Inferior parietal cortex (tissue), 1 donor: Measurements from ENCODE around the gene PEPD.
"Not testable (repeated sequence)": the region's sequence is repeated elsewhere in the genome, so short reads cannot be mapped to it uniquely, and the experiment has no call there.

Experiments
- DNase-seq: peaks from one replicate; pipeline ENCODE4 v3.0.0-alpha.2; 2016; ENCODE audit errors: extremely low spot score

The PEPD gene

DNA sequence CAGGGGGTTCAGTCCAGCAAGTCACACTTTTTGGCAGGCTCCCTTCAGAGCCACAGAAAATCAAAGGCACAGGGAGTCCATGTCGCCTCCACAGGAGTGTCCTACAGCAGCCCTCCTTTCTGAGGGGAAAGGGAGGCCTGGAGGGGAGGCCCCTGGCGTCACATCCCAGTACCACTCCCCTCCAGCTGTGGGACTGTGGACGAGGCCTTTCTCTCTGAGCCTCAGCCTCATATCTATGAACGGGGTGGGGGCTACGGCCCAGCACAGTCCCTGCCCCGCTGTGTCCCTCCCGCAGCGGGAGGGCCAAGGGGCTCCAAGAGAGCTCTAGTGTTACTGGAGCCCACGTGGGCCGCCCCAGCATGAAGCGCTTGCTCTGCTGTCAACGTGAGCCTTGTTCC, 23.8 kb downstream of the PEPD start:
- DNase-seq, result no peak

DNA sequence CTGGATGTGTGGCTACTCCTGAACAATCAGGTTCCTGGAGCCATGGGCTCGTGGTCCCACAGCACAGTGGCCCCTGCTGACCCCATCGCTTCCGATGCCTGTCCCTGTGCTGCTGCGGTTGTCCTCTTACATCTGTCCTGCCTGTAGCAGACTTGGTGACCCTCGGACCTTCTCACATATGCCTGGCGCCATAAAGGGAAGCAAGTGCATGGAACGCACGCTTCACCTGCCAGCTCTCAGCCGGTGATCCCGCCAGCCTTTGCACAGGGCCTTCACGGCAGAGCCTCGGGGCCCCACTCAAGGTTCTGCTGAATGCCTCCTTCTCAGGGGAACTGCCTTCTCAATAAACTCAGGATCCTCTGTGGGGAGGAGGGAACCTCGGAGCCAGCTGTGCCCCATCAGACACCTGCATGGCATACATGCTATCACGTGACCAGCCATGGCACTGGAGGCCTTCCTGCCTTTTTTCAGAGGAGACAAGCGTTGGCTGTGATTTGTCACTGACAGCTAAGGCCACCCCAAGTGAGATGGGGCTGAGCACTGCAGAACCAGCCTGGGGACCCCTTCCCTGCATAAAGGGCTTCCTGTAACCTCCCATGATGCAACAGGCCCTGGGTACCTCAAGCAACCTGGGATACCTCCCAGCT, 24.3 kb downstream of the PEPD start:
- DNase-seq, result no peak

DNA sequence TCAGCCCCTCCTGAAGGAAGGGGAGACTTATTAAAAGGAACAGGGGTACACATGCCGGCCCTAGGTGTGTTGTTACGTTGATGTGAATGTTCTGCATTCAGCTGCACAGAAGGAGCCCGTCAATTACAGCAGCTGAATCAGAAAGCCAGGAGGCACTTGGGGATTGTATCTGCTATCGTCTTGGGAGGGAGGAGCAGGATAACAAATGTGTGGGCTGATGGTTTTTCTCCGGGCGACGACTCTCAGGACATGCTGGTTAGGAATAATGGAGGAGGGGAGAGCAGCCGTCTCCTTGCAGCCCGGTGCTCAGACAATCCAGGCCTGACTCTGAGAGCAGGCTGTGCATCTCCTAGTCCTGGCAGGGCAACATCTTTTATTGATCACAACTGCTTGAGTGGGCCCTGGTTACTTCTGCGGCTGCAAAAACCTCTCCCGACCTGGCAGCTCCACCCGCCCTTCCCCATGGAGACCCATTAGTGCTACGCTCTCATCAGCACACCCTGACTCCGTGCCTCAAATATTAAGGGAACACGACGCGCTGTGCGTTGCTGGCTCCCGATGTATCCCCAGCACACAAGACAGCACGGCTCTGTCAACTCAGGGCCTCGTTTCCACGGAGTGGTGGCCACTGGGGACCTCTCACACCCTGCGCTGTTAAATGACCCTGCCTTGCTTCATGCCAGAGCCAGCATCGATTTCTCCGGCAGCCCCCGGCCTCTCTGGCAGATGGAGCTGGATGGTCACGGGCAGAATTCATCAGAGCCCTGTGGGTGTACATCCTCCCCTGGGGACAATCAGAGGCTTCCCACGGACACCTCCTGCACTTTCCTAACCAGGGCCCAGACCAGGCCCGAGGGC, 25.3 kb downstream of the PEPD start:
- no peak for DNase-seq

DNA sequence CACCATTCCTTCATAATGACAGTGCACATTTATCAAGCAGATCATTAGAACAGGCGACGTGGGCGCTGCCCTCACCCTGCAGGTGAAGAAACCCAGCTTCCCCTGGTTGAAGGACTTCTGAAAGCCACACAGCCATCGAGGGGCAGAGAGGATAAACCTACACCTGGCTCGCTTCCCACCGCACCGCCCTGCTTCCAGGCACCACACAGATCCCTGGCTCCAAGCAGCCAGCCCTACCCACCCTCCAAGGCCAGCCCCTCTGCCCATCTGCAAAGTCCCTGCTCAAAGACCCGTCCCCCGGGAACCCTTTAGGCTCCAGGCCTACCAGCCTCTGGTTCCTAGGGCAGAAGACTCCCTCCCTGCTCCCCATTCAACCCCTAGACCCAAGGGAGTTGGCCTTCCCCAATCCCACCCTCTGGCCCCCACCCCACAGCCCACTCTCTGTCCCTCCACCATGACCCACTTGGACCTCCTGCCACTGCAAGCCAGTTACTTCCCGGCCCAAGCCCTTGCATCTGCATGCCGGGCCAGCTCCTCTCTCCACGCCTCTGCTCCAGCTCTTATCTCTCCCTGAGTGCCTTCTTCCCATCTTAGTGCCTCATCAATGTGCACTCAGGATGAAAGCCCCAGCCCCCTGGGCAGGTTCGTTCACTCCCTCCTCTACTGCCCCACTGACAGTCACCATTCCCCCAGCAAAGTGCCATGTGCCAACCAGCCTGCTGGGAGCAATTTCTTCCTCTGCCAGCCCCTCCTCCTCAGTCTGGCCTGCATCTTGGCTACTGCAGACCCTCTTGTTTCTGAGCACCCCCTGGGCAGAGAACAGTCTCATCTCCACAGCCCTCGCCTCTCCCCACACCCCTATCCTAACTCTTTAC, 28.0 kb downstream of the PEPD start:
- no peak for DNase-seq

DNA sequence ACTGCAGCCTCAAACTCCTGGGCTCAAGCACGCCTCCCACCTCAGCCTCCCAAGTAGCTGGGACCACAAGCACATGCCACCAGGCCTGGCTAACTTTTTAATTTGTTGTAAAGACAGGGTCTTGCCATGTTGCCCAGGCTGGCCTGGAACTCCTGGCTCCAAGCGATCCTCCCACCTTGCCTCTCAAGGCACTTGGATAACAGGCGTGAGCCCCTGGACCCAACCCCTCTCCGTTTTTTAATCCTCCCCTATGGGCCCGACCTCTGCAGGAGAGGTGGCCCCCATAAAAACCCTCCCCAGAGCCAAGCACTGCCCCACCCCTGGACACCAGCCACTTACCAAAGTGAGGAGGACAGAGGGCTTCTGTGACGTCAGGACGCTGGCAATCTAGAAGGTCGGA, 28.6 kb downstream of the PEPD start:
- no peak for DNase-seq

DNA sequence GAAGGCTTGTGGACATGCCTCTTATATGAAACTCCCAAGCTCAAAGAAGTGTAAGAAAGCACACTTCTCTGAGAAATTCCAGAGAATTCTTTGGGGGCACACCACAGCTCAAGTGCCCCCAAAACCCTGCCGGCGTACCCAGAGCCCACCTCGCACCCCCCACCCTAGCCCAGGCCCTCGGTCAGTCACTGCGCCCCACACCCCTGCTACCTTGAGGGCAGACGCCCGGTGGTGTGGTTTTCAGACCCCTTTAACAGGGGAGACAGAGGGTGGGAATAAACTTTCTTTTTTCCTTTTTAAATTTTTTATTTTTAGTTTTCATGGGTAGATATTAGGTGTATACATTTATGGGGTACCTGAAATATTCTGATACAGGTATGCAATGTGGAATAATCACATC, 29.5 kb downstream of the PEPD start:
- DNase-seq, result no peak

DNA sequence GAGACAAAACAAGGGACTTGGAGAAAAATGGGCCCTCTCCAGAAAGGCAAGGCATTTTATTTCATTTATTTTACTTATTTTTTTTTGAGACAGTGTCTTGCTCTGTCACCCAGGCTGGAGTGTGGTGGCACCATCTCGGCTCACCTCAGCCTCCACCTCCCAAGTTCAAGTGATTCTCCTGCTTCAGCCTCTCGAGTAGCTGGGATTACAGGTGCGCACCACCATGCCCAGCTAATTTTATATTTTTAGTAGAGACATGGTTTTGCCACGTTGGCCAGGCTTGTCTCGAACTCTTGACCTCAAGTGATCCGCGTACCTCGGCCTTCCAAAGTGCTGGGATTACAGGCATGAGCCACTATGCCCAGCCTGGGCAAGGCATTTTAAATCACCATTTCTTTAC, 31.0 kb downstream of the PEPD start:
- DNase-seq, result not testable (repeated sequence)

DNA sequence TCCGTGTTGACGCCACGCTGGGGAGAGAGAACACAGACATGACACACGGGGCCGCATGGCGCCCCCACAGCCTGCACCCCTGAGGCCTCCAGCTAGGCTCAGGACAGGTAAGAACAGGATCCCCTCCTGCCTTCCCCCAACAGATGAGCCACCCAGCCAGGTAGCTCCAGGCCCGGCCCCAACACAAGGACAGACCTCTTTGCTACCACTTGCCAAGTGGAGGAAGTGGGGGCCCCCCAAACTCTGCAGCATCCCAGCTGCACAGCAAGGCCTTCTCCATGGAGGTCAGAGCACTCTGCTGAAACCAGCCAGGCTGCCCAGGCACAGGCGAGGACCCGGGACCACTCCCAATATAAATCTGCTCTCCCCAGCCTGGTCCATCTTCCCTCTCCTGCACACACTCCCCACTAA, 31.5 kb downstream of the PEPD start:
- DNase-seq, result no peak

DNA sequence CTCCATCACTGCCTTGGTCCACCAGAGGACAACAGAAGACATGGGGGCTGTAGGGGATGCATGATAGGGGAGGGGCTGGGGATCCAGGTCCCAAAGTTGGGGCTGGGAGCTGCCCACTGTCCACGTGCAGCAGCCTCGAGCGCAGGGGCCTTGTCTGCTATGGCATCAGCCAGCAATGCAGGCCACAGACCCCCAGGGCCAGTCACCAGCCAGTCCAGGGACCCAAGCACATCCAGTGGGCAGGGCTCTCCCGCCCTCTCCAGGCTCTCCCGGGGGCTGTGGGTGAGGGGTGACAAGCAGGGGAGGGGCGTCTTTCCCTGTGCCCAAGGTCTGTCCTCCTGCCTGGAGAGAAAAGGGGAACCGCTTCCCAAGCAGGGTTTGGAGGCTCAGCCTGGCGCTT, 32.8 kb downstream of the PEPD start:
- no peak for DNase-seq

DNA sequence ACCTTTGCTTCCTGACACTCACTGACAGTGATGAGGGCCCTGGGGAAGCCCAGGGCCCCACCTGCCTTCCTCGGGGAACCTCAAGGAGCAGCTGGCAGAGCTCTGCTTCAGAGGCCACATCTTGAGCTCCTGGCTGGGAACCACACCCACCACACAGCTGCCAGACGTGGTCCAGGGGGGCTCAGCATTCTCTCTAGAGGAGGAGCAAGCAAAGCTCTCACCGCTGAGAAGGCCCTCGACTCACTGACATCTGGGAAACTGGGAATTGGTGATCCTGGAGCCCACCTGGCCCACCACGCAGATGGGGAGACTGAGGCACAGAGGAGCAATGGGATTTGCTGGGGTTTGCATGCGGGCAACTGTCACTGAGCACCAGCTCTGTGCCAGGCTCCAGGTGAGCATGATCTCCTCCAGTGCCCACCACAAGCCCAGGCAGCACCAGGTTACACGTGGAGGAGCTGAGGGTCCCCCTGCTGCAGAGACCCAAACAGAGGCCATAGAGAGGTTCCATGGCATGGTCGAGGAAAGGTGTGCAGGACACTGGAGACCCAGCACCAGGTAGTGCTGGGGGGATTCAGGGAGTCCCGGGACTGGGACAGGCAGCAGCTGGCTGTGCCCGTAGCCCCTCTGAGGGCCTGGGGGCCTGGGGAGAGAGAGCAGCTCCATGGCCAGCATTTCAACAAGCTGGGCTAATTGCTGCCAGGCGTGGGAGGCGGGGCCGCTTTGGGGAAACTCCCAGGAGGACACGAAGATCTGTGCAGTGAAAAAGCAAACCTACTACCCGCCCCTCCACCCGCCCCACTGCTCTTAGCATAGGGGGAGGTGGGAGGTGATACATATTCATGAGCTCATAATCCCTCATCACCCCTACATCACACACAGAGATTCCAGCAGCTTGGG, 33.4 kb downstream of the PEPD start:
- DNase-seq, result no peak

DNA sequence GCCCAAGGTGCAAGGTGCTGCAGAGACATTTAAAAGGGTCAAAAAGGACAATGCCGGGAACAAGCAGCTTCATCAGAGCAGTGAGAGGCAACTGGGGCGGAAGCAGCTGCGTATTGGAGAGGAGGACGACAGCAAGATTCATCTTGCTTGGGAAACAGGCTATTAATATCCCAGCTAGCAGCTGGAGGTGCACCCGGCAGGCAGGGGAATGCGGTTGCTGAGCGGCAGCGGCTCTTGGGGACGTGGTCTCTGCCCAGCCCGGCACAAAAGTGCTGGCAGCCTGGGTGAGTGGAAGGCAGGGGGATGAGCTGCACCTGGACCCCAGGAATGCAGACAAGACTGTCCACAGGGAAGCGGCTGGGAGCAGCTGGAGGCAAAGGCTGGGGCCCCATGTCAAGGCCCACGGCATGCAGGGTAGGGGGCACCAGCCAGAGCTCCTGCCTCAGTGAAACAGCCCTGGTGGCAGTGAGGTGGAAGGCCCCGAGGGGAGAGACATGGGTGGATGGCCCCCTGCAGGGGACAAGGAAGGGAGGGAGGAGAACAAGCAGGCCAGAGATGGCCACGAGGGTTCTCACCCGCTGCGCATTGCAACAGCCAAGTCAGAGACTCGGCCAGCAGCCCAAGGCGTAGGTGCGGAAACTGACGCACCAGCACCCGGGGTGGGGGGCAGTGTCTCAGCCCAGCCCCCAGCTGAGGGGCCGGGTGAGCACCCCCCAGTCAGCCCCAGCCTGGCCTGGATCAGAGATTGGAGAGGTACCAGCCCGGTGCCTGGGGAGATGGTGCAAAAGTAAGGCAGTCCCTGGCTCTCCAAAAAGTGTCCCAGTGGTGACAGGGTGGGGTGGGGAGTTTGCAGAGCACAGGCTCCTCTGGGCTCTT, 34.4 kb downstream of the PEPD start:
- DNase-seq, result no peak

DNA sequence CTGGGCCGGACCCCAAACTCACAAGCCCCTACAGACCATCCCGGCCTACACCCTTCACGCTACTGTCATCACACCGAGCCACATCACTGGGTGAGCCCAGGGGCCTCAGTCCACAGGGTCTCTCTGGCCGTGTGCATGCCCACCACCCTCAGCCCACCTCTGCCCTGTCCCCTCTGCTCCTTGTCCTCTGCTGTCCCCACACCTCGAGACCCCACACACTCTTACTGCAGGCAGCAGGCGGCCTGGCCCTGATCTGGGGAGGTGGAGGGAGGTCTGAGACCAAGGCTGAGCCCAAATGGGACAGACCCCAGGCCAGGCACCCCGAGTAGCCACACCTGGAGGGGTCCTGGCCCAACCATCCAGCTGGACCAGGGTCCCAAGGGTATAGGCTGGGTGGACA, 35.2 kb downstream of the PEPD start:
- DNase-seq, result no peak

DNA sequence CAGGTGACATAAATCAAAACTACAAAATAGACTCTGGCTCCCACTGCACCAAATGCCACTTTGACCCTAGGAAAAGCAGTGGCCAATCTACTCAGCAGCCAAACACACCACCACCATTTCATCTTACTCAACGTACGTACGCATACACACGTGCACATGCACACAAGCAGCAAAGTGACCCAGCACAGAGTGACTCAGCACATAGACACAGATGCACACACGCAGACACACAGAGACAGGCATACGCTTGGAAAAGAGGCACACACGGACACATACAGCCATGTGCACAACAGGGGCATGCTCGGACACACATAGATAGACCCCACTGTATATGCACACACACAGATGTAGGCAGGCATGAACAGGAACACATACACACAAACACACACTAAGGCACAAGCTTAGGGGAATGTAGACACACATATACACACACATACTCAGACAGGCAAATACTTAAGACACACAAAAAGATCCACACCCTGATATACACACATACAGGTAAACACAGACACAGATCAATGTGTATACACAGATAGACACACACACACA, 37.3 kb downstream of the PEPD start:
- DNase-seq, result no peak

DNA sequence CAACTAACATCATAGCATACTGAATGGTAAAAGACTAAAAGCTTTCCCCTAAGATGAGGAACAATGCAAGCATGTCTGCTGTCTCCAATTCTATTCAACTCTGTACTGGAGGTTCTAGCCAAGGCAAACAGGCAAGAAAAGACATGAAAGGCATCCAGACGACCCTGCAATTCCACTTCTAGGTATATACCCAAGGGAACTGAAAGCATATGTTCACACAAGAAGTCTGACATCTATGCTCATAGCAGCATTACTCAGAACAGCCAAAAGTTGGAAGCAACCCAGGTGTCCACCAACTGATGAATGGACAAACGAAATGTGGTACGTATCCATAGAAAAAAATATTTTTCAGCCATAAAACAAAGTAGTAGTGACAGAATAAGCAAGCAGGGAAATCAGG, 39.1 kb downstream of the PEPD start:
- no peak for DNase-seq

DNA sequence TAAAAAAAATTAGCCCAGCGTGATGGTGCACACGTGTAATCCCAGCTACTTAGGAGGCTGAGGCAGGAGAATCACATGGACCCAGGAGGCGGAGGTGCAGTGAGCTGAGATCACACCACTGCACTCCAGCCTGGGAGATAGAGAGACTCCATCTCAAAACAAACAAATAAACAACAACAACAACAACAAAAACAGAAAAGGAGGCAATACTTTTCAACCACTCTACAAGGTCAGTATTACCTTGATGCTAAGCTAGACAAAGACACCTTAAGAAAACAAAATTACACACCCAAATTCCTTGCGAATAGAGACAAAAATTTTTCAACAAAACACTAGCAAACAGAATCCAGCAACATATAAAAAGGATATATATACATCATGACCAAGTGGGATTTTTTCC, 39.7 kb downstream of the PEPD start:
- no peak for DNase-seq

DNA sequence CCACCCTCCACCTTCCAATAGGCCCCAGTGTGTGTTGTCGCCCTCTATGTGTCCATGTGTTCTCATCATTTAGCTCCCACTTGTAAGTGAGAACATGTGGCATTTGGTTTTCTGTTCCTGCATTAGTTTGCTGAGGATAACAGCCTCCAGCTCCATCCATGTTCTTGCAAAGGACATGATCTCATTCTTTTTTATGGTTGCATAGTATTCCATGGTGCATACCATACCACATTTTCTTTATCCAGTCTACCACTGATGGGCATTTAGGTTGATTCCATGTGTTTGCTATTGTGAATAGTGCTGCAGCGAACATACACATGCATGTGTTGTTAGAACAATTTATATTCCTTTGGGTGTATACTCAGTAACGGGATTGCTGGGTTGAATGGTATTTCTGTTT, 42.0 kb downstream of the PEPD start:
- DNase-seq, result not testable (repeated sequence)

DNA sequence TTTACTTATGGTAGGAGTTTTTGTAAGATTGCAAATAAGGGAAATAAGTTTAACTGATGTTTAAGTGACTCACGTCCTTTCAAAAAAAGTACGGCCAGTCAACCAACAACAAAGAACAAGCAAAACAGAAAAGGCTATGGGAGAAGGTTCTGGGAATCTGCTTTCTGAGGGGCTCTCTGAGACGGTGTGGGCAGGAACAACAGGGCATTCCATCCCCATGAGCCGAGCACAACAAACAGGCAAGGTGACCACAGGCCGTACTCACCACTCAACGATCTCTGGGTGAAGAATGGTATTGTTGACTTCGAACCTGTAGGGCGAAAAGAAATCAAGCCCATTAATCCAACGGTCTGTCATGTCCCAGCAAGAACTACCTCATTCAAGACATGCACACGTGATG, 43.8 kb downstream of the PEPD start:
- DNase-seq, result no peak

DNA sequence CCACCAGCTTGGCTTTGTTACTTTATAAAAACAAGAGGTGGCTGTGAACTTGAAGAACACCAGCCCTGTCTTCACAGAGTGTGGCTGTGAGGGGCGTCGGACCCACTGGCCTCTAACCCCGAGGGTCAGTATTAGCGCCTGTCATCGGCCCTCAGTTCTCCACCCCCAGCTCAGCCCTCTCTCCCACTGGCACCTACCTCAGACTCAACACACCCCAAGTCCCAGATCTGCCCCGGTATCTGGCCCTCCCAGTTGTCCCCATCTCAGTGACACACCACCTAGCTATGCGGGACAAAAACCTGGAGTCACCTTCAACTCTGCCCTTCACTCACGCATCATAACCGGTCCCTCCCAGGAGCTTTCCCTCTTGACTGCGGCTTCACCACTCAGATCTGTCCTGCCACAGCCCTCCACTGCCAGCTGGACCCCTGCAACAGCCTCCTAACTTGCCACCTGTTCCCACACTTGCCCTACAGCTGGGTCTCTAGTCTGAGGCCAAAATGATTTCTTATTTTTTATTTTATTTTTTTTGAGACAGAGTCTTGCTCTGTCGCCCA, 45.4 kb downstream of the PEPD start:
- DNase-seq, result no peak

DNA sequence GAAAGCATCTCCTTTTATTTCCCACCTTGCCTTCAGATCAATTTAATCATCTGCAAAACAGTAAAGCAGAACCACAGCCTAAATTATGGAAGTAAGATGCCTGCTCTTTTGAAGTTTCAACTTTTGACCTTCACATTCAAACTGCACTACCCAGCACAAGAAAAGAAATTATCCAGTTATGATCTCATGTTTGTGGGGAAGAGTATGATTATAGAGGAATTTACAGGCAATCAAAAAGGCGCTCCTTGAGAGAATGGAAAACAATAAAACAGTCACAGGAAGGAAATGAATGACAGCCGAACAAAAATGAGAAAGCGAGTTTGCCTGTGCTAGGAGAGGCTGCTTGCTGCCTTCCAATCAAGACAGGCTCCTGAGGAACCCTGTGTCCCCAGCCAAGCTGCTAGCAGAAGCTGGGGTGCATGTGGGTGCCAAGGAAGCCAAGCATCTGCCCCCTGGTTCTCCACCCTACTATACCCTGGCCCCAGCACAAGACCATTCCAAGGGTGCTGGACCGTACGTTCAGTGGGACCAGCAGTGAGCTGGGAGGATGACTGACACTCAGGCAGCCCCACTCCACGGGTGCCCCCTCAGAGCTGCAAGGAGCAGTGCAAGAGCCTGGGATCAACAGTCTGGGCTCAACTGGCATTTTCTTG, 47.8 kb downstream of the PEPD start:
- DNase-seq, result no peak
